Measurements from ENCODE around the gene KHDC4. TPM values are rescaled to one million over a fixed set of nuclear protein-coding genes. Genes with fewer than 3 reads are reported as not detected.

The KHDC4 gene
- total and polyA plus RNA-seq, 2 experiments from 2014 or later, result 47.1 to 57.7 TPM

GRCh38 chr1:155950829-155951228, 16.6 kb upstream of the KHDC4 start:
- peaks cover 9% of the 10 kb centered on the region for H3K27me3 Mint-ChIP-seq (ENCODE audit: insufficient read depth, low read depth, poor library complexity)
- Histone ChIP-seq H3K4me3 (no peak overlapping the region), H3K36me3 (ENCODE audit: insufficient read depth) (peaks cover 50% of the 10 kb centered on the region), H3K9me2 (ENCODE audit: insufficient read depth) (no peaks in the 10 kb centered on the region), H3K27ac (ENCODE audit: low read depth) (no peak overlapping the region), H3K4me2 (no peak overlapping the region), H3F3A (replicated peaks; ENCODE audit: low read depth) (peaks cover 10% of the 10 kb centered on the region; the same call in 1 of the 2 replicates), H3K27me3 (ENCODE audit: insufficient read depth) (no peaks in the 10 kb centered on the region), H4K20me1 (replicated peaks; ENCODE audit: insufficient read depth) (peaks cover 11% of the 10 kb centered on the region), H2AFZ (no peak overlapping the region), H3K4me1 (ENCODE audit: insufficient read depth) (peaks cover 14% of the 10 kb centered on the region), H3K79me2 (replicated peaks; ENCODE audit: insufficient read depth) (no peaks in the 10 kb centered on the region)
- TF ChIP-seq JUNB (IDR thresholded peaks at IDR 0.05; ENCODE audit: unreplicated experiment), result no peak
- no peak for TF ChIP-seq CTCF (conservative IDR thresholded peaks at IDR 0.05; ENCODE audit: low read depth in 2 of 2)
- TF ChIP-seq, protein P1, sequence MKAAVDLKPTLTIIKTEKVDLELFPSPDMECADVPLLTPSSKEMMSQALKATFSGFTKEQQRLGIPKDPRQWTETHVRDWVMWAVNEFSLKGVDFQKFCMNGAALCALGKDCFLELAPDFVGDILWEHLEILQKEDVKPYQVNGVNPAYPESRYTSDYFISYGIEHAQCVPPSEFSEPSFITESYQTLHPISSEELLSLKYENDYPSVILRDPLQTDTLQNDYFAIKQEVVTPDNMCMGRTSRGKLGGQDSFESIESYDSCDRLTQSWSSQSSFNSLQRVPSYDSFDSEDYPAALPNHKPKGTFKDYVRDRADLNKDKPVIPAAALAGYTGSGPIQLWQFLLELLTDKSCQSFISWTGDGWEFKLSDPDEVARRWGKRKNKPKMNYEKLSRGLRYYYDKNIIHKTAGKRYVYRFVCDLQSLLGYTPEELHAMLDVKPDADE (IDR thresholded peaks at IDR 0.05), result no peak
- TF ChIP-seq, protein P2, sequence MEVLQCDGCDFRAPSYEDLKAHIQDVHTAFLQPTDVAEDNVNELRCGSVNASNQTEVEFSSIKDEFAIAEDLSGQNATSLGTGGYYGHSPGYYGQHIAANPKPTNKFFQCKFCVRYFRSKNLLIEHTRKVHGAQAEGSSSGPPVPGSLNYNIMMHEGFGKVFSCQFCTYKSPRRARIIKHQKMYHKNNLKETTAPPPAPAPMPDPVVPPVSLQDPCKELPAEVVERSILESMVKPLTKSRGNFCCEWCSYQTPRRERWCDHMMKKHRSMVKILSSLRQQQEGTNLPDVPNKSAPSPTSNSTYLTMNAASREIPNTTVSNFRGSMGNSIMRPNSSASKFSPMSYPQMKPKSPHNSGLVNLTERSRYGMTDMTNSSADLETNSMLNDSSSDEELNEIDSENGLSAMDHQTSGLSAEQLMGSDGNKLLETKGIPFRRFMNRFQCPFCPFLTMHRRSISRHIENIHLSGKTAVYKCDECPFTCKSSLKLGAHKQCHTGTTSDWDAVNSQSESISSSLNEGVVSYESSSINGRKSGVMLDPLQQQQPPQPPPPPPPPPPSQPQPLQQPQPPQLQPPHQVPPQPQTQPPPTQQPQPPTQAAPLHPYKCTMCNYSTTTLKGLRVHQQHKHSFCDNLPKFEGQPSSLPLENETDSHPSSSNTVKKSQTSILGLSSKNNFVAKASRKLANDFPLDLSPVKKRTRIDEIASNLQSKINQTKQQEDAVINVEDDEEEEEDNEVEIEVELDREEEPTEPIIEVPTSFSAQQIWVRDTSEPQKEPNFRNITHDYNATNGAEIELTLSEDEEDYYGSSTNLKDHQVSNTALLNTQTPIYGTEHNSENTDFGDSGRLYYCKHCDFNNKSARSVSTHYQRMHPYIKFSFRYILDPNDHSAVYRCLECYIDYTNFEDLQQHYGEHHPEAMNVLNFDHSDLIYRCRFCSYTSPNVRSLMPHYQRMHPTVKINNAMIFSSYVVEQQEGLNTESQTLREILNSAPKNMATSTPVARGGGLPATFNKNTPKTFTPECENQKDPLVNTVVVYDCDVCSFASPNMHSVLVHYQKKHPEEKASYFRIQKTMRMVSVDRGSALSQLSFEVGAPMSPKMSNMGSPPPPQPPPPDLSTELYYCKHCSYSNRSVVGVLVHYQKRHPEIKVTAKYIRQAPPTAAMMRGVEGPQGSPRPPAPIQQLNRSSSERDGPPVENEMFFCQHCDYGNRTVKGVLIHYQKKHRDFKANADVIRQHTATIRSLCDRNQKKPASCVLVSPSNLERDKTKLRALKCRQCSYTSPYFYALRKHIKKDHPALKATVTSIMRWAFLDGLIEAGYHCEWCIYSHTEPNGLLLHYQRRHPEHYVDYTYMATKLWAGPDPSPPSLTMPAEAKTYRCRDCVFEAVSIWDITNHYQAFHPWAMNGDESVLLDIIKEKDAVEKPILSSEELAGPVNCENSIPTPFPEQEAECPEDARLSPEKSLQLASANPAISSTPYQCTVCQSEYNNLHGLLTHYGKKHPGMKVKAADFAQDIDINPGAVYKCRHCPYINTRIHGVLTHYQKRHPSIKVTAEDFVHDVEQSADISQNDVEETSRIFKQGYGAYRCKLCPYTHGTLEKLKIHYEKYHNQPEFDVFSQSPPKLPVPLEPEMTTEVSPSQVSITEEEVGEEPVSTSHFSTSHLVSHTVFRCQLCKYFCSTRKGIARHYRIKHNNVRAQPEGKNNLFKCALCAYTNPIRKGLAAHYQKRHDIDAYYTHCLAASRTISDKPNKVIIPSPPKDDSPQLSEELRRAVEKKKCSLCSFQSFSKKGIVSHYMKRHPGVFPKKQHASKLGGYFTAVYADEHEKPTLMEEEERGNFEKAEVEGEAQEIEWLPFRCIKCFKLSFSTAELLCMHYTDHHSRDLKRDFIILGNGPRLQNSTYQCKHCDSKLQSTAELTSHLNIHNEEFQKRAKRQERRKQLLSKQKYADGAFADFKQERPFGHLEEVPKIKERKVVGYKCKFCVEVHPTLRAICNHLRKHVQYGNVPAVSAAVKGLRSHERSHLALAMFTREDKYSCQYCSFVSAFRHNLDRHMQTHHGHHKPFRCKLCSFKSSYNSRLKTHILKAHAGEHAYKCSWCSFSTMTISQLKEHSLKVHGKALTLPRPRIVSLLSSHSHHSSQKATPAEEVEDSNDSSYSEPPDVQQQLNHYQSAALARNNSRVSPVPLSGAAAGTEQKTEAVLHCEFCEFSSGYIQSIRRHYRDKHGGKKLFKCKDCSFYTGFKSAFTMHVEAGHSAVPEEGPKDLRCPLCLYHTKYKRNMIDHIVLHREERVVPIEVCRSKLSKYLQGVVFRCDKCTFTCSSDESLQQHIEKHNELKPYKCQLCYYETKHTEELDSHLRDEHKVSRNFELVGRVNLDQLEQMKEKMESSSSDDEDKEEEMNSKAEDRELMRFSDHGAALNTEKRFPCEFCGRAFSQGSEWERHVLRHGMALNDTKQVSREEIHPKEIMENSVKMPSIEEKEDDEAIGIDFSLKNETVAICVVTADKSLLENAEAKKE (CRISPR knock-in tag; IDR thresholded peaks at IDR 0.05), result no peak
- peaks cover 14% of the 10 kb centered on the region for H3K4me1 Mint-ChIP-seq
- H3K27ac Mint-ChIP-seq, result no peak overlapping the region
- no peak for ATAC-seq
- H3K36me3 Mint-ChIP-seq (ENCODE audit: low read depth), result peaks cover 83% of the 10 kb centered on the region
- no peak for DNase-seq (ENCODE audit: low spot score)
- no peaks in the 10 kb centered on the region for H3K9me3 Mint-ChIP-seq
- H3K4me3 Mint-ChIP-seq, result no peak overlapping the region

Data from GM23338 (cell line).